ENCODE data around the gene JAG1. TPM values are rescaled to one million over a fixed set of nuclear protein-coding genes. Genes with fewer than 3 reads are reported as not detected.

Gene JAG1
- total RNA-seq, 1 experiment from 2014 or later, result 45.2 TPM

DNA sequence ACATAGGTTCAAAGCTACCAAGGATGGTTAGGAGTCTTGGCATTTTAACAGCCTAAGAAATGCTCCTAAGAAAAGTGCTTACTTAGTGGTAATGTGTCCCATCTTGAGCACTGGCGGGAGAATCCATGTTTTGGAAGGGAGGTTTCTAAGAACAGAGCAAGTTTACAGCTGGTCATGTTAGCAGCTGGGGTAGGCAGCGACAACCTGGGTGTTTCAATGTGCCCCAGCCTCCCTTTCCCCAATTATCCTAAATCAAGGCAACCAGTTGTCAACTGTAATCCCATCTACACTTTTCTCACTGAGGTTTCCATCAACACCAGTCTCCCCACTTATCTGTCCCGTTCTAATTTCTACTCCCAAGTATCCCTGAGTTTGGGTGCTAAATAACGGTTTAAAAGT is 1.6 kb upstream of the JAG1 start:
- peak overlapping the region; percentile 74 for H3K4me3 Mint-ChIP-seq
- ChIA-PET POLR2A (interaction anchor here (0.7 to 2.1 kb wide), 4 partner anchors 11 to 303 kb away, joined by 3 to 12 read pairs (median 6); no protein-coding TSS in a partner anchor), CTCF (interaction anchor here (0.6 to 3.5 kb wide), 9 partner anchors 8 to 537 kb away, joined by 3 to 22 read pairs (median 4); no protein-coding TSS in a partner anchor)
- H3K27me3 Mint-ChIP-seq (ENCODE audit: low read depth), result no peaks in the 10 kb centered on the region
- no peaks in the 10 kb centered on the region for H3K9me3 Mint-ChIP-seq
- H3K4me1 Mint-ChIP-seq, result peaks cover 30% of the 10 kb centered on the region
- no peak for ATAC-seq
- peak overlapping the region; percentile 82 for H3K27ac Mint-ChIP-seq
- no peaks in the 10 kb centered on the region for H3K36me3 Mint-ChIP-seq
- TF ChIP-seq ZNF671 (CRISPR knock-in tag; IDR thresholded peaks at IDR 0.05) (no peak), MYBL2 (CRISPR knock-in tag; IDR thresholded peaks at IDR 0.05) (no peak), FOXP1 (CRISPR knock-in tag; IDR thresholded peaks at IDR 0.05; ENCODE audit: borderline replicate concordance) (no peak), FOXP4 (CRISPR knock-in tag; IDR thresholded peaks at IDR 0.05) (no peak), SP1 (CRISPR knock-in tag; conservative IDR thresholded peaks at IDR 0.05) (no peak), ZNF232 (CRISPR knock-in tag; IDR thresholded peaks at IDR 0.05) (no peak), STAT6 (CRISPR knock-in tag; conservative IDR thresholded peaks at IDR 0.05; ENCODE audit: low read depth) (no peak), TP53 (CRISPR knock-in tag; IDR thresholded peaks at IDR 0.05) (no peak), ELF4 (CRISPR knock-in tag; IDR thresholded peaks at IDR 0.05; ENCODE audit: low read depth) (no peak), TEAD1 (CRISPR knock-in tag; IDR thresholded peaks at IDR 0.05) (no peak), SMAD4 (CRISPR knock-in tag; IDR thresholded peaks at IDR 0.05) (no peak), FOXK1 (CRISPR knock-in tag; IDR thresholded peaks at IDR 0.05) (no peak), NR2C2 (CRISPR knock-in tag; IDR thresholded peaks at IDR 0.05) (no peak)
- TF ChIP-seq, protein P1, sequence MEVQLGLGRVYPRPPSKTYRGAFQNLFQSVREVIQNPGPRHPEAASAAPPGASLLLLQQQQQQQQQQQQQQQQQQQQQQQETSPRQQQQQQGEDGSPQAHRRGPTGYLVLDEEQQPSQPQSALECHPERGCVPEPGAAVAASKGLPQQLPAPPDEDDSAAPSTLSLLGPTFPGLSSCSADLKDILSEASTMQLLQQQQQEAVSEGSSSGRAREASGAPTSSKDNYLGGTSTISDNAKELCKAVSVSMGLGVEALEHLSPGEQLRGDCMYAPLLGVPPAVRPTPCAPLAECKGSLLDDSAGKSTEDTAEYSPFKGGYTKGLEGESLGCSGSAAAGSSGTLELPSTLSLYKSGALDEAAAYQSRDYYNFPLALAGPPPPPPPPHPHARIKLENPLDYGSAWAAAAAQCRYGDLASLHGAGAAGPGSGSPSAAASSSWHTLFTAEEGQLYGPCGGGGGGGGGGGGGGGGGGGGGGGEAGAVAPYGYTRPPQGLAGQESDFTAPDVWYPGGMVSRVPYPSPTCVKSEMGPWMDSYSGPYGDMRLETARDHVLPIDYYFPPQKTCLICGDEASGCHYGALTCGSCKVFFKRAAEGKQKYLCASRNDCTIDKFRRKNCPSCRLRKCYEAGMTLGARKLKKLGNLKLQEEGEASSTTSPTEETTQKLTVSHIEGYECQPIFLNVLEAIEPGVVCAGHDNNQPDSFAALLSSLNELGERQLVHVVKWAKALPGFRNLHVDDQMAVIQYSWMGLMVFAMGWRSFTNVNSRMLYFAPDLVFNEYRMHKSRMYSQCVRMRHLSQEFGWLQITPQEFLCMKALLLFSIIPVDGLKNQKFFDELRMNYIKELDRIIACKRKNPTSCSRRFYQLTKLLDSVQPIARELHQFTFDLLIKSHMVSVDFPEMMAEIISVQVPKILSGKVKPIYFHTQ (CRISPR knock-in tag; IDR thresholded peaks at IDR 0.05), result no peak
- TF ChIP-seq, protein P2, sequence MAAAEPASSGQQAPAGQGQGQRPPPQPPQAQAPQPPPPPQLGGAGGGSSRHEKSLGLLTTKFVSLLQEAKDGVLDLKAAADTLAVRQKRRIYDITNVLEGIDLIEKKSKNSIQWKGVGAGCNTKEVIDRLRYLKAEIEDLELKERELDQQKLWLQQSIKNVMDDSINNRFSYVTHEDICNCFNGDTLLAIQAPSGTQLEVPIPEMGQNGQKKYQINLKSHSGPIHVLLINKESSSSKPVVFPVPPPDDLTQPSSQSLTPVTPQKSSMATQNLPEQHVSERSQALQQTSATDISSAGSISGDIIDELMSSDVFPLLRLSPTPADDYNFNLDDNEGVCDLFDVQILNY (CRISPR knock-in tag; IDR thresholded peaks at IDR 0.05), result no peak
- DNase-seq (ENCODE audit: low spot score), result no peak

GRCh38 chr20:10674684-10675449 is 1.1 kb upstream of the JAG1 start:
- Mint-ChIP-seq H3K36me3 (no peaks in the 10 kb centered on the region), H3K9me3 (no peaks in the 10 kb centered on the region), H3K4me1 (peaks cover 32% of the 10 kb centered on the region), H3K27me3 (ENCODE audit: low read depth) (no peaks in the 10 kb centered on the region), H3K4me3 (peak overlapping the region; percentile 74), H3K27ac (peak overlapping the region; percentile 82)
- ATAC-seq (peak; percentile 47), DNase-seq (ENCODE audit: low spot score) (peak; percentile 90)
- ChIA-PET CTCF (interaction anchor here (0.6 to 3.5 kb wide), 19 partner anchors 8 to 647 kb away, joined by 3 to 22 read pairs (median 4); partner anchors contain the start of gene MKKS), POLR2A (interaction anchor here (0.6 to 2.1 kb wide), 10 partner anchors 10 to 574 kb away, joined by 3 to 12 read pairs (median 3); partner anchors contain the start of genes MKKS, SLX4IP and SNAP25)
- TF ChIP-seq CBFB (CRISPR knock-in tag; IDR thresholded peaks at IDR 0.05; ENCODE audit: low read depth), result no peak
- TF ChIP-seq GABPB1 (CRISPR knock-in tag; IDR thresholded peaks at IDR 0.05), result peak; percentile 71
- 0 out of 2 replicates have a peak, but pooled peaks have one; percentile 14 for TF ChIP-seq FOXK1 (CRISPR knock-in tag; IDR thresholded peaks at IDR 0.05)
- TF ChIP-seq, protein P3, sequence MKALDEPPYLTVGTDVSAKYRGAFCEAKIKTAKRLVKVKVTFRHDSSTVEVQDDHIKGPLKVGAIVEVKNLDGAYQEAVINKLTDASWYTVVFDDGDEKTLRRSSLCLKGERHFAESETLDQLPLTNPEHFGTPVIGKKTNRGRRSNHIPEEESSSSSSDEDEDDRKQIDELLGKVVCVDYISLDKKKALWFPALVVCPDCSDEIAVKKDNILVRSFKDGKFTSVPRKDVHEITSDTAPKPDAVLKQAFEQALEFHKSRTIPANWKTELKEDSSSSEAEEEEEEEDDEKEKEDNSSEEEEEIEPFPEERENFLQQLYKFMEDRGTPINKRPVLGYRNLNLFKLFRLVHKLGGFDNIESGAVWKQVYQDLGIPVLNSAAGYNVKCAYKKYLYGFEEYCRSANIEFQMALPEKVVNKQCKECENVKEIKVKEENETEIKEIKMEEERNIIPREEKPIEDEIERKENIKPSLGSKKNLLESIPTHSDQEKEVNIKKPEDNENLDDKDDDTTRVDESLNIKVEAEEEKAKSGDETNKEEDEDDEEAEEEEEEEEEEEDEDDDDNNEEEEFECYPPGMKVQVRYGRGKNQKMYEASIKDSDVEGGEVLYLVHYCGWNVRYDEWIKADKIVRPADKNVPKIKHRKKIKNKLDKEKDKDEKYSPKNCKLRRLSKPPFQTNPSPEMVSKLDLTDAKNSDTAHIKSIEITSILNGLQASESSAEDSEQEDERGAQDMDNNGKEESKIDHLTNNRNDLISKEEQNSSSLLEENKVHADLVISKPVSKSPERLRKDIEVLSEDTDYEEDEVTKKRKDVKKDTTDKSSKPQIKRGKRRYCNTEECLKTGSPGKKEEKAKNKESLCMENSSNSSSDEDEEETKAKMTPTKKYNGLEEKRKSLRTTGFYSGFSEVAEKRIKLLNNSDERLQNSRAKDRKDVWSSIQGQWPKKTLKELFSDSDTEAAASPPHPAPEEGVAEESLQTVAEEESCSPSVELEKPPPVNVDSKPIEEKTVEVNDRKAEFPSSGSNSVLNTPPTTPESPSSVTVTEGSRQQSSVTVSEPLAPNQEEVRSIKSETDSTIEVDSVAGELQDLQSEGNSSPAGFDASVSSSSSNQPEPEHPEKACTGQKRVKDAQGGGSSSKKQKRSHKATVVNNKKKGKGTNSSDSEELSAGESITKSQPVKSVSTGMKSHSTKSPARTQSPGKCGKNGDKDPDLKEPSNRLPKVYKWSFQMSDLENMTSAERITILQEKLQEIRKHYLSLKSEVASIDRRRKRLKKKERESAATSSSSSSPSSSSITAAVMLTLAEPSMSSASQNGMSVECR (CRISPR knock-in tag; IDR thresholded peaks at IDR 0.05; ENCODE audit: borderline replicate concordance), result 0 out of 2 replicates have a peak, but pooled peaks have one; percentile 19
- TF ChIP-seq, protein P4, sequence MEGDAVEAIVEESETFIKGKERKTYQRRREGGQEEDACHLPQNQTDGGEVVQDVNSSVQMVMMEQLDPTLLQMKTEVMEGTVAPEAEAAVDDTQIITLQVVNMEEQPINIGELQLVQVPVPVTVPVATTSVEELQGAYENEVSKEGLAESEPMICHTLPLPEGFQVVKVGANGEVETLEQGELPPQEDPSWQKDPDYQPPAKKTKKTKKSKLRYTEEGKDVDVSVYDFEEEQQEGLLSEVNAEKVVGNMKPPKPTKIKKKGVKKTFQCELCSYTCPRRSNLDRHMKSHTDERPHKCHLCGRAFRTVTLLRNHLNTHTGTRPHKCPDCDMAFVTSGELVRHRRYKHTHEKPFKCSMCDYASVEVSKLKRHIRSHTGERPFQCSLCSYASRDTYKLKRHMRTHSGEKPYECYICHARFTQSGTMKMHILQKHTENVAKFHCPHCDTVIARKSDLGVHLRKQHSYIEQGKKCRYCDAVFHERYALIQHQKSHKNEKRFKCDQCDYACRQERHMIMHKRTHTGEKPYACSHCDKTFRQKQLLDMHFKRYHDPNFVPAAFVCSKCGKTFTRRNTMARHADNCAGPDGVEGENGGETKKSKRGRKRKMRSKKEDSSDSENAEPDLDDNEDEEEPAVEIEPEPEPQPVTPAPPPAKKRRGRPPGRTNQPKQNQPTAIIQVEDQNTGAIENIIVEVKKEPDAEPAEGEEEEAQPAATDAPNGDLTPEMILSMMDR (IDR thresholded peaks at IDR 0.05), result peak; percentile 62; the same call in 1 of the 2 replicates
